NB4 (cell line): ENCODE data around the gene ANKRD11.
"Not testable (repeated sequence)": the region's sequence is repeated elsewhere in the genome, so short reads cannot be mapped to it uniquely, and the experiment has no call there.

Experiments used
- DNase-seq: peaks from one replicate; pipeline ENCODE4 v3.0.0; 2010; ENCODE audit warnings: low read depth
- H3K4me3 ChIP-seq: one replicate; pipeline ENCODE4 v1.5.1; 2011; ENCODE audit warnings: mild to moderate bottlenecking, low read depth, low read length, moderate library complexity
- CTCF ChIP-seq: IDR thresholded peaks from one replicate; pipeline ENCODE4 v1.5.1; 2012; ENCODE audit warnings: low read depth, low read length
- MAX ChIP-seq: IDR thresholded peaks from 2 replicates; pipeline ENCODE4 v1.6.1; 2011; ENCODE audit warnings: low read depth, low read length
- MYC ChIP-seq: IDR thresholded peaks from 2 replicates; pipeline ENCODE4 v1.6.1; 2011; ENCODE audit warnings: low read depth, low read length
- POLR2A ChIP-seq: IDR thresholded peaks from 2 replicates; pipeline ENCODE4 v1.6.1; 2011; ENCODE audit warnings: mild to moderate bottlenecking; ENCODE audit not compliant: insufficient read length; ENCODE audit errors: extremely low read depth

The ANKRD11 gene

DNA sequence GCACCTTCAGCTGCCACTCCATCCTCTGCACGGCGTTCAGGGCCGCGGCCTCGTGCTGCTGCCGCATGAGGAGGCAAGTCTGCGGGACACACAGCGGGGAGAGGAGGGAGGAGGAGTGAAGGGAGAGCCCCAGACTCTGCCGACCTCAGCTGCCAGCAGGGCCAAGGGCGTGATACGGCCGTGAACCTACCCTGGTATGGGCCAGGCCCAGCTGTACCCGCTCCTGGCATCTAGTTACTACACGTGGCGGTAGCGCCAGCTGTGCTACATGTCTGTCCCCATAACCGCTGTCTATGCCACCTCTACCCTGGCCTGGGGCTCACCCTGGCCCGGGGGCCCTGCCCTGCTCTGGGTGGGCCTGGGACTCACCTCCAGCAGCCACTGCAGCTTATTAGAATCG, 221.8 kb downstream of the ANKRD11 start:
- no peak for DNase-seq
- H3K4me3 ChIP-seq: no peak overlapping the region
- TF ChIP-seq POLR2A (no peak), MYC (no peak), MAX (no peak), CTCF (no peak)

DNA sequence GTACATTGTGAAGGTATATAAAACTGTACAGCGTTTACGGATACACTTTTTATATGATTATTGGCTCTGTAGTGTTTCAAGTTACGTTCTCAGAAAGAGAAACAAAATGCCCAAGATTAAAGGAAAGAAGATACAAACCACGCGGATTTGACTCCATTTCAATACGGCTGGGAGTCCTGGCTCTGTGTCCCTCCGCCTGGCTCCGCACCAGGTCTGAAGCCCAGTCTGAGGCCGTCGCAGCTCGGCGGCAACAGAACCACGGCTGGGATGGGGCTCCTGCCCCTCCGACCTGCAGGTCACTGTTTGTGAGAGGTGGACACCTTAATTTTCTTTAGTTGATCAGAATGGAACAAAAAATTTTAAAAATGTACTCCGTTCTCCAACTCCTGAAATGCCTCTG, 222.6 kb downstream of the ANKRD11 start:
- not testable (repeated sequence) for DNase-seq, H3K4me3 ChIP-seq

- no peak overlapping the region for H3K4me3 ChIP-seq
- TF ChIP-seq POLR2A (no peak), MYC (no peak), CTCF (no peak), MAX (no peak)
- DNase-seq: no peak
These were observed 223.7 kb downstream of the ANKRD11 start for GRCh38 chr16:89266521-89267134.

- no peak for DNase-seq
- TF ChIP-seq MAX (no peak), POLR2A (no peak), MYC (no peak), CTCF (no peak)
These were observed 224.7 kb downstream of the ANKRD11 start for GRCh38 chr16:89265647-89266046.

DNA sequence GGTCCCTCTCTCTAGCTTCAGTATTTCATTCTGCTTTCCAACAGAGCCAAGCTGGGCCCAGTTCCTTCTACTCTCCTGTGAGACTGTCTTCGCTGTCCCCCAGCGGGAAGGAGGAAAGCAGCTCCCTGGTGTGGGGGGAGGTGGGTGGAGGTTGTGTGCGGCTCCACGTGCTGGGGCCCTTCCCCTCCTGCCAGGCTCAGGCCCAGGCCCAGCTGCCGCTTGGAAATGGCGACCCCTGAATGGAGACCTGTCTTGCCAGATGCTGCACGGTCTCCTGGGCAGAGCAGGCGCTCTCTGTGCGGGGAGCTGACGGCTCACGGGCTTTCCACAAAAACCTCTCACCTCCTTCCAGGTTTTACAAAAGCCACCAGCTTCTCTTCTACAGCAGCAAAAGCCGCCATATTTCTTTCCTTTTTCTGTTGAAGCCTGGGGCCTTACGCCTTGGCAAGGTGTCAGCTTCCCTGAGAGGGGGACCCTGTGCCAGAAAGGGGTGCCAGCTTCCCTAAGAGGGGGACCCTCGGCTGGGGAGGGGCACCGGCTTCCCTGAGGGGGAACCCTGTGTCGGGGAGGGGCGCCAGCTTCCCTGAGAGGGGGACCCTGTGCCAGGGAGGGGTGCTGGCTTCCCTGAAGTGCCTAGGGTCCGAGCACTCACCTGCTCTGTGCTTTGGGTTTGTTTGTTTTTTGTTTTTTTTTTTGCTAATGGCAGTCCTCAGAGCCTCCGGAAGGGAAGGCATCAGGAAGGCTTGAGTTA, 225.4 kb downstream of the ANKRD11 start:
- DNase-seq: no peak

More at GRCh38 chr16:89265647-89266046, 224.7 kb downstream of the ANKRD11 start:
- no peak overlapping the region for H3K4me3 ChIP-seq

More for the DNA sequence above, 225.4 kb downstream of the ANKRD11 start:
- H3K4me3 ChIP-seq: no peak overlapping the region
- TF ChIP-seq CTCF (no peak), MYC (no peak), MAX (no peak), POLR2A (no peak)
